HEK293 (cell line): ENCODE measurements around the gene GMIP.
"Not testable (repeated sequence)": the region's sequence is repeated elsewhere in the genome, so short reads cannot be mapped to it uniquely, and the experiment has no call there.

Experiments
- CTCF ChIA-PET: fragments of 350-600 bp; formaldehyde crosslinking; extraction: SDS; loops from one replicate; lab custom pipeline; 2021; ENCODE audit warnings: antibody characterized with exemption; lab: Yijun Ruan, JAX
- POLR2A ChIA-PET: fragments of 300-600 bp; formaldehyde crosslinking; extraction: SDS; loops from one replicate; lab custom pipeline; 2020; ENCODE audit warnings: antibody characterized with exemption, inconsistent platforms; lab: Yijun Ruan, JAX
- H3K27ac ChIP-seq: fragments of 200-500 bp; sonication (Bioruptor generic); 2 replicates; pipeline ENCODE4 v1.5.1; 2014; ENCODE audit warnings: low read depth, low read length, control low read depth, inconsistent platforms; ENCODE audit errors: extremely low read depth
- H3K36me3 ChIP-seq, 2 experiments: fragments of 200-500 bp in 1 of 2; sonication (Bioruptor generic) in 1 of 2; 1 replicate in 1 of 2; 2 replicates in 1 of 2; pipeline ENCODE4 v1.5.1; 2014 to 2017; ENCODE audit warnings: inconsistent platforms in 2 of 2, low read length in 2 of 2; ENCODE audit not compliant: control insufficient read depth in 2 of 2, insufficient read depth in 1 of 2
- H3K4me1 ChIP-seq: fragments of 200-500 bp; sonication (Bioruptor generic); 2 replicates; pipeline ENCODE4 v1.5.1; 2014; ENCODE audit warnings: mild to moderate bottlenecking, low read length, inconsistent platforms; ENCODE audit not compliant: control insufficient read depth, insufficient read depth
- H3K4me3 ChIP-seq: 2 replicates; pipeline ENCODE4 v1.5.1; 2011; ENCODE audit warnings: low read depth, mild to moderate bottlenecking, control low read depth, low read length, moderate library complexity
- H3K9me3 ChIP-seq: fragments of 200-500 bp; sonication (Bioruptor generic); 2 replicates; pipeline ENCODE4 v1.5.1; 2014; ENCODE audit warnings: low read depth, low read length, inconsistent platforms; ENCODE audit not compliant: control insufficient read depth, insufficient read depth
- GLI2 ChIP-seq: fragments of 450-650 bp; formaldehyde crosslinking; IDR thresholded peaks from 2 replicates; pipeline ENCODE4; 2017; ENCODE audit warnings: missing biosample characterization, missing genetic modification characterization, low read depth, borderline replicate concordance
- GLIS2 ChIP-seq: fragments of 450-650 bp; formaldehyde crosslinking; IDR thresholded peaks from 2 replicates; pipeline ENCODE4 v1.5.1; 2016; ENCODE audit warnings: missing biosample characterization, missing genetic modification characterization
- KLF8 ChIP-seq: fragments of 450-650 bp; formaldehyde crosslinking; IDR thresholded peaks from 2 replicates; pipeline ENCODE4 v1.5.1; 2016; ENCODE audit warnings: missing biosample characterization, missing genetic modification characterization
- TCF7L2 ChIP-seq: IDR thresholded peaks from 2 replicates; pipeline ENCODE4 v1.6.1; 2011; ENCODE audit warnings: low read depth, mild to moderate bottlenecking, inconsistent platforms, low read length, moderate library complexity, borderline replicate concordance
- ZBTB48 ChIP-seq: fragments of 450-650 bp; formaldehyde crosslinking; IDR thresholded peaks from 2 replicates; pipeline ENCODE4 v1.5.1; 2016; ENCODE audit warnings: missing biosample characterization, missing genetic modification characterization
- ZNF175 ChIP-seq: fragments of 450-650 bp; formaldehyde crosslinking; IDR thresholded peaks from 2 replicates; pipeline ENCODE4 v1.5.1; 2016; ENCODE audit warnings: missing biosample characterization, missing genetic modification characterization
- ZNF18 ChIP-seq: fragments of 450-650 bp; formaldehyde crosslinking; IDR thresholded peaks from 2 replicates; pipeline ENCODE4 v1.5.1; 2016; ENCODE audit warnings: missing biosample characterization, missing genetic modification characterization
- ZNF211 ChIP-seq: fragments of 450-650 bp; formaldehyde crosslinking; IDR thresholded peaks from 2 replicates; pipeline ENCODE4 v1.5.1; 2016; ENCODE audit warnings: low read depth, missing biosample characterization, missing genetic modification characterization
- ZNF223 ChIP-seq: fragments of 450-650 bp; formaldehyde crosslinking; IDR thresholded peaks from 2 replicates; pipeline ENCODE4 v1.5.1; 2016; ENCODE audit warnings: missing biosample characterization, missing genetic modification characterization
- ZNF266 ChIP-seq: fragments of 450-650 bp; formaldehyde crosslinking; IDR thresholded peaks from 2 replicates; pipeline ENCODE4 v1.5.1; 2016; ENCODE audit warnings: missing biosample characterization, missing genetic modification characterization, low read depth
- ZNF311 ChIP-seq: fragments of 450-650 bp; formaldehyde crosslinking; IDR thresholded peaks from 2 replicates; pipeline ENCODE4 v1.5.1; 2017; ENCODE audit warnings: missing biosample characterization, missing genetic modification characterization, borderline replicate concordance
- ZNF354C ChIP-seq: fragments of 450-650 bp; formaldehyde crosslinking; IDR thresholded peaks from 2 replicates; pipeline ENCODE4 v1.5.1; 2016; ENCODE audit warnings: missing biosample characterization, missing genetic modification characterization, low read depth, borderline replicate concordance
- ZNF501 ChIP-seq: fragments of 450-650 bp; formaldehyde crosslinking; IDR thresholded peaks from 2 replicates; pipeline ENCODE4 v1.5.1; 2016; ENCODE audit warnings: missing biosample characterization, missing genetic modification characterization
- ZNF561 ChIP-seq: fragments of 450-650 bp; IDR thresholded peaks from 2 replicates; pipeline ENCODE4 v1.5.1; 2018; ENCODE audit warnings: missing biosample characterization, missing genetic modification characterization, borderline replicate concordance
- ZNF623 ChIP-seq: fragments of 450-650 bp; formaldehyde crosslinking; IDR thresholded peaks from 2 replicates; pipeline ENCODE4 v1.5.1; 2016; ENCODE audit warnings: missing biosample characterization, missing genetic modification characterization

The GMIP gene

GRCh38 chr19:19610376-19611202 lies 32.9 kb downstream of the GMIP start:
- no peaks in the 10 kb centered on the region for H3K9me3 ChIP-seq
- CTCF ChIA-PET: interaction anchor here (0.7 kb wide), 1 partner anchor 56 kb away, joined by 4 read pairs; no protein-coding TSS in a partner anchor
- H3K36me3 ChIP-seq: no peaks in the 10 kb centered on the region
- no peaks in the 10 kb centered on the region for H3K4me1 ChIP-seq
- POLR2A ChIA-PET: no interaction called here
- TF ChIP-seq ZNF501: no peak
- no peak for TF ChIP-seq ZNF354C (tag by site-specific recombination)
- no peak for TF ChIP-seq TCF7L2
- no peak for TF ChIP-seq ZNF175
- no peak for TF ChIP-seq GLIS2
- TF ChIP-seq ZNF623: no peak
- TF ChIP-seq ZNF18: no peak
- TF ChIP-seq ZNF211 (tag by site-specific recombination): no peak
- TF ChIP-seq KLF8 (tag by site-specific recombination): no peak
- no peak for TF ChIP-seq ZNF266 (tag by site-specific recombination)
- TF ChIP-seq, all 188 proteins: peak for 0
- Histone ChIP-seq H3K27ac (no peak overlapping the region), H3K4me3 (no peak overlapping the region)

DNA sequence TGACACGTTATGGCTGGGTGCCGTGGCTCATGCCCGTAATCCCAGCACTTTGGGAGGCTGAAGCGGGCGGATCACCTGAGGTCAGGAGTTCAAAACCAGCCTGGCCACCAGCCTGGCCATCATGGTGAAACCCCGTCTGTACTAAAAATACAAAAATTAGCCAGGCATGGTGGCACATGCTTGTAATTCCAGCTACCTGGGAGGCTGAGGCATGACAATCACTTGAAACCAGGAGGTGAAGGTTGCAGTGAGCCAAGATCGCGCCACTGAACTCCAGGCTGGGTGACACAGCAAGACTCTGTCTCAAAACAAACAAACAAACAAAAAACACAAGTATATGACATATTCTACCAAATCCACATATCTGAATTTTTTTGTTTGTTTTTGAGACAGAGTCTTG lies 36.8 kb downstream of the GMIP start:
- POLR2A ChIA-PET, H3K27ac ChIP-seq, H3K9me3 ChIP-seq, H3K4me3 ChIP-seq, H3K4me1 ChIP-seq, H3K36me3 ChIP-seq: not testable (repeated sequence)
- CTCF ChIA-PET: interaction anchor here (0.6 kb wide), 1 partner anchor 544 kb away, joined by 3 read pairs; no protein-coding TSS in a partner anchor

- POLR2A ChIA-PET: interaction anchor here (0.7 kb wide), 1 partner anchor 57 kb away, joined by 6 read pairs; no protein-coding TSS in a partner anchor
Observed at GRCh38 chr19:19606021-19606420, 37.4 kb downstream of the GMIP start.

GRCh38 chr19:19602713-19603324 lies 40.6 kb downstream of the GMIP start:
- POLR2A ChIA-PET: interaction anchor here (0.6 kb wide), 1 partner anchor 277 kb away, joined by 3 read pairs; no protein-coding TSS in a partner anchor
- Histone ChIP-seq H3K36me3 (no peaks in the 10 kb centered on the region; a peak in 1 of 3 replicates), H3K4me1 (no peaks in the 10 kb centered on the region)
- TF ChIP-seq ZNF561 (tag by site-specific recombination): no peak
- TF ChIP-seq ZNF266 (tag by site-specific recombination): 0 out of 2 replicates have a peak, but pooled peaks have one; percentile 19
- TF ChIP-seq, all 188 proteins: peak for 1
- CTCF ChIA-PET: interaction anchor here (0.6 to 0.7 kb wide), 3 partner anchors 30 to 126 kb away, joined by 3 read pairs; no protein-coding TSS in a partner anchor
- Histone ChIP-seq H3K4me3 (no peak overlapping the region), H3K27ac (no peak overlapping the region), H3K9me3 (no peaks in the 10 kb centered on the region)

More at GRCh38 chr19:19606021-19606420, 37.4 kb downstream of the GMIP start:
- TF ChIP-seq ZNF311 (tag by site-specific recombination) (no peak), ZNF623 (no peak), GLI2 (tag by site-specific recombination) (no peak), ZBTB48 (tag by site-specific recombination) (peak; percentile 61; the same call in 1 of the 2 replicates), ZNF223 (tag by site-specific recombination) (no peak)
- Histone ChIP-seq H3K9me3 (no peaks in the 10 kb centered on the region), H3K4me1 (no peaks in the 10 kb centered on the region), H3K36me3 (no peaks in the 10 kb centered on the region; a peak in 1 of 3 replicates), H3K4me3 (no peak overlapping the region), H3K27ac (no peak overlapping the region)
- CTCF ChIA-PET: interaction anchor here (0.6 to 0.7 kb wide), 2 partner anchors 74 to 543 kb away, joined by 3 to 4 read pairs; no protein-coding TSS in a partner anchor
